SK-N-SH treated with all-trans-retinoic acid at 6 μM for 48 hours (cell line): Measurements from ENCODE around the gene ABCE1.

Source experiments
- TCF4 ChIP-seq: fragments of 250-450 bp; sonication (Bioruptor Pico); IDR thresholded peaks from 2 replicates; pipeline ENCODE4 v1.8.0; 2021; ENCODE audit warnings: mild to moderate bottlenecking, moderate library complexity, borderline replicate concordance
- TOX ChIP-seq: fragments of 250-450 bp; sonication (Bioruptor Pico); IDR thresholded peaks from 2 replicates; pipeline ENCODE4 v1.8.0; 2021; ENCODE audit warnings: mild to moderate bottlenecking, moderate library complexity, borderline replicate concordance
- ZNF565 ChIP-seq: fragments of 450-650 bp; formaldehyde crosslinking; conservative IDR thresholded peaks from 2 replicates; pipeline ENCODE4 v1.5.0; 2020; ENCODE audit warnings: low read depth, mild to moderate bottlenecking, moderate library complexity
- TF ChIP-seq, protein P1 (sequence below): fragments of 250-450 bp; sonication (Bioruptor Pico); IDR thresholded peaks from 2 replicates; pipeline ENCODE4 v1.8.0; 2020; ENCODE audit warnings: mild to moderate bottlenecking, moderate library complexity, borderline replicate concordance
- TF ChIP-seq, protein P2 (sequence below): fragments of 250-450 bp; sonication (Bioruptor Pico); IDR thresholded peaks from 2 replicates; pipeline ENCODE4 v1.5.1; 2021; ENCODE audit warnings: mild to moderate bottlenecking, moderate library complexity

DNA sequence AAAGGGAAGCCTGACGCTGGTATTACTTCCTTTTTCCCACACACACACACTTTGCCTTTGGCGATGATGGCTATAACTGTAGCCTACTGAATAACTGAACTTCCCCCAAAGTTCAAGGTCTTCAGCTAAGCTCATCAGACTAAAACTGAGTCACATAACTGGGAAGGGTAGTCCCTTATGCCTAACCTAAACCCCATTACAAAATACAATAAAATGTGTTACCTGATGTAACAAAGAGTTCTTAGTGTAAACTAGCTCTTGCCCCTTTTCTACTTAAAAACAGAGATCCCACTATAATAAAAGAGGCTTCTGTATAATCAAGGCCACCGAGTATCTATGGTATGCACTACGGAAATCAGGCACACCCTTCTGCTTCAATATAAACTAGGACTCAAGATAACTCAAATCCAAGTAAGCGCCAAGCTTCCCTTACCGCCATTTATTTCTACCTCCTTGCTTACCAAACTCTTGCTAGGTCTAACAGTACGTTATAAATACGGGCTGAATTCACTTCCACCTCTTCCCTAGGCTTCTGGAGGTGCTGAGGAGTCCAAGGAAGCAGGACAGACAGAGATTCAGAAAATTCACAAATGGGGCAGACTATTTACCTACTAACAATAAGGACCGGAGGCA, 79.9 kb downstream of the ABCE1 start:
- TF ChIP-seq TOX = no peak
- TF ChIP-seq, protein P1, sequence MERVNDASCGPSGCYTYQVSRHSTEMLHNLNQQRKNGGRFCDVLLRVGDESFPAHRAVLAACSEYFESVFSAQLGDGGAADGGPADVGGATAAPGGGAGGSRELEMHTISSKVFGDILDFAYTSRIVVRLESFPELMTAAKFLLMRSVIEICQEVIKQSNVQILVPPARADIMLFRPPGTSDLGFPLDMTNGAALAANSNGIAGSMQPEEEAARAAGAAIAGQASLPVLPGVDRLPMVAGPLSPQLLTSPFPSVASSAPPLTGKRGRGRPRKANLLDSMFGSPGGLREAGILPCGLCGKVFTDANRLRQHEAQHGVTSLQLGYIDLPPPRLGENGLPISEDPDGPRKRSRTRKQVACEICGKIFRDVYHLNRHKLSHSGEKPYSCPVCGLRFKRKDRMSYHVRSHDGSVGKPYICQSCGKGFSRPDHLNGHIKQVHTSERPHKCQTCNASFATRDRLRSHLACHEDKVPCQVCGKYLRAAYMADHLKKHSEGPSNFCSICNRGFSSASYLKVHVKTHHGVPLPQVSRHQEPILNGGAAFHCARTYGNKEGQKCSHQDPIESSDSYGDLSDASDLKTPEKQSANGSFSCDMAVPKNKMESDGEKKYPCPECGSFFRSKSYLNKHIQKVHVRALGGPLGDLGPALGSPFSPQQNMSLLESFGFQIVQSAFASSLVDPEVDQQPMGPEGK (CRISPR knock-in tag) = no peak
- no peak for TF ChIP-seq ZNF565
- TF ChIP-seq, protein P2, sequence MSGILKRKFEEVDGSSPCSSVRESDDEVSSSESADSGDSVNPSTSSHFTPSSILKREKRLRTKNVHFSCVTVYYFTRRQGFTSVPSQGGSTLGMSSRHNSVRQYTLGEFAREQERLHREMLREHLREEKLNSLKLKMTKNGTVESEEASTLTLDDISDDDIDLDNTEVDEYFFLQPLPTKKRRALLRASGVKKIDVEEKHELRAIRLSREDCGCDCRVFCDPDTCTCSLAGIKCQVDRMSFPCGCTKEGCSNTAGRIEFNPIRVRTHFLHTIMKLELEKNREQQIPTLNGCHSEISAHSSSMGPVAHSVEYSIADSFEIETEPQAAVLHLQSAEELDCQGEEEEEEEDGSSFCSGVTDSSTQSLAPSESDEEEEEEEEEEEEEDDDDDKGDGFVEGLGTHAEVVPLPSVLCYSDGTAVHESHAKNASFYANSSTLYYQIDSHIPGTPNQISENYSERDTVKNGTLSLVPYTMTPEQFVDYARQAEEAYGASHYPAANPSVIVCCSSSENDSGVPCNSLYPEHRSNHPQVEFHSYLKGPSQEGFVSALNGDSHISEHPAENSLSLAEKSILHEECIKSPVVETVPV (CRISPR knock-in tag) = no peak
- no peak for TF ChIP-seq TCF4
